Gastrocnemius medialis (tissue), 4 donors: ENCODE measurements around the gene KIF26B.

Experiments used
- CTCF ChIP-seq, 5 experiments: fragments of 450-650 bp in 3 of 5; fragments of 200-600 bp in 2 of 5; sonication (generic) in 2 of 5; IDR thresholded peaks in 4 of 5; conservative IDR thresholded peaks in 1 of 5; 1 replicate in 4 of 5; 2 replicates in 1 of 5; pipeline ENCODE4 v1.5.1; 2016 to 2019; ENCODE audit warnings: antibody characterized with exemption in 5 of 5, mild to moderate bottlenecking in 3 of 5, moderate library complexity in 3 of 5
- POLR2A ChIP-seq, 2 donors: fragments of 450-650 bp; IDR thresholded peaks; one replicate each; pipeline ENCODE4 v1.6.1; 2017; ENCODE audit warnings: antibody characterized with exemption in 2 of 2, mild to moderate bottlenecking in 2 of 2, moderate library complexity in 2 of 2

- TF ChIP-seq POLR2A (IDR thresholded peaks at IDR 0.05), result no peak
- no peak for TF ChIP-seq CTCF (IDR thresholded peaks at IDR 0.05 in 4 of 5, conservative IDR thresholded peaks at IDR 0.05 in 1 of 5)
Measured at GRCh38 chr1:245560316-245560859, 405.6 kb downstream of the KIF26B start.
